GM12892 (cell line): Measurements from ENCODE around the gene KPNA1.

Experiments
- POLR2A ChIP-seq: IDR thresholded peaks from 2 replicates; pipeline ENCODE4 v1.6.1; 2011; ENCODE audit warnings: low read depth, low read length, control low read depth
- POLR2AphosphoS5 ChIP-seq: IDR thresholded peaks from 2 replicates; pipeline ENCODE4 v1.6.1; 2011; ENCODE audit warnings: low read depth, low read length, control low read depth

GRCh38 chr3:122557356-122557755 is 42.6 kb upstream of the KPNA1 start:
- TF ChIP-seq POLR2AphosphoS5 (no peak), POLR2A (no peak)
